ENCODE data around the gene MVB12B. TPM values are rescaled to one million over a fixed set of nuclear protein-coding genes. Genes with fewer than 3 reads are reported as not detected.

Gene MVB12B
- total and polyA plus RNA-seq, 2 donors from 2014 or later: 4.5 to 12.3 TPM

DNA sequence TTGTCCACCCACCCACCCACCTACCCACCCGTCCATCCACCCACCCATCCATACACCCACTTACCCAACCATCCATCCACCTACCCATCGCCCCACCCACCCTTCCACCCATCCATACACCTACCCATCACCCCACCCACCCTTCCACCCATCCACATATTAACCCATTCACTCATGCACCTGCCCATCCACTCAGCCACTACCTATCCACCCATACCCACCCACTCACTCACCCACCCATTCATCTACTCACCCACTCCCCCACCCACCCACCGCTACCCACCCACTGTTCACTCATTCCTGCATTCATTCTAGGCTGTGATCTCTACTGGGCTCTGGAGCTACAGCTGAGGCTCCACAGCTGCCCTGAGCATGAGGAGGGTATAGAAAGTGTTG is 169.6 kb downstream of the MVB12B start:
- TF ChIP-seq, protein P1, sequence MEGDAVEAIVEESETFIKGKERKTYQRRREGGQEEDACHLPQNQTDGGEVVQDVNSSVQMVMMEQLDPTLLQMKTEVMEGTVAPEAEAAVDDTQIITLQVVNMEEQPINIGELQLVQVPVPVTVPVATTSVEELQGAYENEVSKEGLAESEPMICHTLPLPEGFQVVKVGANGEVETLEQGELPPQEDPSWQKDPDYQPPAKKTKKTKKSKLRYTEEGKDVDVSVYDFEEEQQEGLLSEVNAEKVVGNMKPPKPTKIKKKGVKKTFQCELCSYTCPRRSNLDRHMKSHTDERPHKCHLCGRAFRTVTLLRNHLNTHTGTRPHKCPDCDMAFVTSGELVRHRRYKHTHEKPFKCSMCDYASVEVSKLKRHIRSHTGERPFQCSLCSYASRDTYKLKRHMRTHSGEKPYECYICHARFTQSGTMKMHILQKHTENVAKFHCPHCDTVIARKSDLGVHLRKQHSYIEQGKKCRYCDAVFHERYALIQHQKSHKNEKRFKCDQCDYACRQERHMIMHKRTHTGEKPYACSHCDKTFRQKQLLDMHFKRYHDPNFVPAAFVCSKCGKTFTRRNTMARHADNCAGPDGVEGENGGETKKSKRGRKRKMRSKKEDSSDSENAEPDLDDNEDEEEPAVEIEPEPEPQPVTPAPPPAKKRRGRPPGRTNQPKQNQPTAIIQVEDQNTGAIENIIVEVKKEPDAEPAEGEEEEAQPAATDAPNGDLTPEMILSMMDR (IDR thresholded peaks at IDR 0.05; ENCODE audit: borderline replicate concordance, extremely low read depth, insufficient read depth): no peak
- Histone ChIP-seq H3K36me3 (ENCODE audit: control insufficient read depth in 2 of 3, insufficient read depth in 3 of 3, low read length in 3 of 3) (no peaks in the 10 kb centered on the region), H3K9ac (ENCODE audit: low read length in 3 of 3) (no peak overlapping the region), H3K27ac (ENCODE audit: low read depth in 2 of 2, low read length in 2 of 2) (no peak overlapping the region), H3K9me3 (ENCODE audit: control insufficient read depth in 2 of 3, insufficient read depth in 1 of 3, low read length in 3 of 3) (no peaks in the 10 kb centered on the region), H3K27me3 (ENCODE audit: control insufficient read depth, insufficient read depth, low read length) (peaks cover 4% of the 10 kb centered on the region), H3K4me3 (ENCODE audit: low read length in 3 of 3) (no peak overlapping the region), H3K4me1 (ENCODE audit: control insufficient read depth in 2 of 3, insufficient read depth in 2 of 3, low read depth in 1 of 3, low read length in 3 of 3) (no peaks in the 10 kb centered on the region)
- DNase-seq: no peak
- intact Hi-C loops (cut with DNase I): no loop called here
- no peak for FAIRE-seq

DNA sequence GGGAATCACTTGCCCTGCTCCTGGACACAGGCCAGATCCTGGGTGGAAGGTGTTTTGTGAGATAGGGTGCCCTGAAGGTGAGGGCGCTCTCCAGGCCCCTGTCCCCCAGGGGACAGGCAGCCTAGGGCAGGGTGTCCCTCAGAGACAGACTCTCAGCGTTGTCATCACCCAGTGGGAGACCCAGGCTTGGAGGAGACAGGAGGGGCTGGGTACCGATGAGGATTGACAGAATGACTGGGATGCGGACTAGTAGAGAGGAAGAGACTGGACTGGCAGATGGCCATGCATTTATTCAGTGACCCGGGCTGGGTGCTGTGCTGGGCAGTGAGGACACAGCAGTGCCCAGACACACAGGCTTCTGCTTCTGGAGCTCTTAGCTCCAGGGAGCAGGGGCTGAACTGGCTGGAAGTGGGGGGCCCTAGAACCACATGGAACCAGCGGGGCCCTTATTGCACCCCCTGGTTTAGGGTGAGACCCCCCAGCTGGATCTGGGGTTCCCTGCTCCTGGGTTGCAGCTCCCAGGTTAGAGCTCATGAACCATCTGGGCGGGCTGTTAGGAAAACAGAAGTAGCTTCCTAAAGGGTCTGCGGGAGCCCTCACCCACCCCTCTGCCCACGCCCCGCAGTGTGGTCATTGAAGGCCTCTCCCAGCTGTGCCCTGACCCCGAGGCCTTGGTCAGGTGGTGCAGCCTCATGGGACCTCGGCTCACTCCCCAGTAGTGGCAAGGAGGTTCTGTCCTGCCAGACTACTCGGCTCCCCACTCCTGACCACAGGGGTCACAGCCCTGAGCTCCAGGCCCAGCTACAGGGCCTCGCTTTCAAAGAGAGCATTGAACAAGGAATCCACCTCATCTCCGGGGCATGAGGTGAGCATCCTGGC is 170.4 kb downstream of the MVB12B start:
- H3K4me1 ChIP-seq (ENCODE audit: control insufficient read depth in 2 of 3, insufficient read depth in 2 of 3, low read depth in 1 of 3, low read length in 3 of 3): no peaks in the 10 kb centered on the region
- intact Hi-C loops (cut with DNase I): no loop called here
- no peaks in the 10 kb centered on the region for H3K36me3 ChIP-seq (ENCODE audit: control insufficient read depth in 2 of 3, insufficient read depth in 3 of 3, low read length in 3 of 3)
- peak in 1 of 5 donors; percentile 56 for DNase-seq
- H3K27ac ChIP-seq (ENCODE audit: low read depth in 2 of 2, low read length in 2 of 2): no peak overlapping the region
- FAIRE-seq: no peak
- H3K4me3 ChIP-seq (ENCODE audit: low read length in 3 of 3): no peak overlapping the region
- no peaks in the 10 kb centered on the region for H3K9me3 ChIP-seq (ENCODE audit: control insufficient read depth in 2 of 3, insufficient read depth in 1 of 3, low read length in 3 of 3)
- H3K9ac ChIP-seq (ENCODE audit: low read length in 3 of 3): no peak overlapping the region
- peaks cover 4% of the 10 kb centered on the region for H3K27me3 ChIP-seq (ENCODE audit: control insufficient read depth, insufficient read depth, low read length)
- TF ChIP-seq, protein P1 (IDR thresholded peaks at IDR 0.05; ENCODE audit: borderline replicate concordance, extremely low read depth, insufficient read depth): no peak

DNA sequence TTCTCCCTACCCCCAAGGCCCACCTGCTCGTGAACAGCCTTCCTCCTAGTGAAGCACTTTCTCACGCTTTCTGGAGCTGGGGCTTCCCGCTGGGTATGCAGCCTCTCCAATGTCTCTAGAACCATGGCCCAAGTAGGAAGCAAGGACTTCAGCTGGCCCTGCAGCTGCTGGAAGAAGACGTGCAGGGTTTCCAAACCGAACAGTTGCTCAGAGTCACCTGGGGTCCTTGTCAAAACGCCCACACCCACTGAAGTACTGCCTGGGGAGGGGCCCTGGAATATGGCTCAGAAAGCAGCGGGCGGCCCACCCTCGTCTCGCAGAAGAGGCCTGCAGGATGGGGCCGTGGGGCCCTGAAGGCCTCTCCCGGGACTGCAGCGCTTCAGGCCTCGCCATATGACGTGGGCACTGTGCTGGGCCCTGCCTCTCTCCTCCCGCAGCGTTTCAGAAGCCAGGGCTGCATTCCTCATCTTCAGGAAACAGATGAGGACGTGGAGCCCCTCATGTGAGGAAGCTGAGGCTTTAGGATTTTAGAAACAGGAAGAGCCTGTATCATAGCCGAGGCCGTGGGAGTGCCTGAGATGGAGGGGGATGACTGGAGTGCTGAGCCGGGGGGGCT is 171.1 kb downstream of the MVB12B start:
- H3K36me3 ChIP-seq (ENCODE audit: control insufficient read depth in 2 of 3, insufficient read depth in 3 of 3, low read length in 3 of 3): no peaks in the 10 kb centered on the region
- H3K27ac ChIP-seq (ENCODE audit: low read depth in 2 of 2, low read length in 2 of 2): no peak overlapping the region
- no peaks in the 10 kb centered on the region for H3K4me1 ChIP-seq (ENCODE audit: control insufficient read depth in 2 of 3, insufficient read depth in 2 of 3, low read depth in 1 of 3, low read length in 3 of 3)
- H3K27me3 ChIP-seq (ENCODE audit: control insufficient read depth, insufficient read depth, low read length): peaks cover 4% of the 10 kb centered on the region
- TF ChIP-seq, protein P1 (IDR thresholded peaks at IDR 0.05; ENCODE audit: borderline replicate concordance, extremely low read depth, insufficient read depth): no peak
- intact Hi-C loops (cut with DNase I): no loop called here
- FAIRE-seq: no peak
- peak in 1 of 5 donors; percentile 54 for DNase-seq
- H3K9me3 ChIP-seq (ENCODE audit: control insufficient read depth in 2 of 3, insufficient read depth in 1 of 3, low read length in 3 of 3): no peaks in the 10 kb centered on the region
- no peak overlapping the region for H3K4me3 ChIP-seq (ENCODE audit: low read length in 3 of 3)
- no peak overlapping the region for H3K9ac ChIP-seq (ENCODE audit: low read length in 3 of 3)

Measured in kidney (tissue), 14 donors.